Measurements from ENCODE around the gene ARID5A. TPM values are rescaled to one million over a fixed set of nuclear protein-coding genes. Genes with fewer than 3 reads are reported as not detected.
"Not testable (repeated sequence)": the region's sequence is repeated elsewhere in the genome, so short reads cannot be mapped to it uniquely, and the experiment has no call there.

Gene ARID5A
- total RNA-seq, result 10 to 100 TPM; 57.9 to 70.5 TPM

GRCh38 chr2:96536445-96537065 lies at the start of gene ARID5A:
Gene ARID5A (plus strand): TSS chr2:96536752. CDS start chr2:96536827, 75 bp downstream.
- CTCF ChIA-PET, result interaction anchor here (1.0 to 6.2 kb wide), 7 partner anchors 10 to 321 kb away, joined by 3 to 70 read pairs (median 10); partner anchors contain the start of gene ANKRD39
- Mint-ChIP-seq H3K4me1 (peaks cover 70% of the 10 kb centered on the region), H3K27ac (peak within 1 kb of the TSS; percentile 94), H3K9me3 (ENCODE audit: low read depth) (no peaks in the 10 kb centered on the region), H3K27me3 (no peaks in the 10 kb centered on the region), H3K4me3 (peak within 1 kb of the TSS; percentile 90), H3K36me3 (peaks cover 20% of the 10 kb centered on the region)
- DNase-seq (peak; percentile 95), ATAC-seq (peak; percentile 73)

GRCh38 chr2:96489261-96489660 lies 47.3 kb upstream of the ARID5A start:
- no peaks in the 10 kb centered on the region for H3K27me3 Mint-ChIP-seq
- peaks cover 31% of the 10 kb centered on the region for H3K36me3 Mint-ChIP-seq
- ATAC-seq (no peak), DNase-seq (no peak)
- CTCF ChIA-PET, result interaction anchor here (1.7 kb wide), 1 partner anchor 20 kb away, joined by 9 read pairs; no protein-coding TSS in a partner anchor
- H3K4me3 Mint-ChIP-seq, result no peak overlapping the region
- peak overlapping the region; percentile 33 for H3K27ac Mint-ChIP-seq
- peaks cover 67% of the 10 kb centered on the region for H3K4me1 Mint-ChIP-seq
- peaks cover 2% of the 10 kb centered on the region for H3K9me3 Mint-ChIP-seq (ENCODE audit: low read depth)

GRCh38 chr2:96489663-96490062 lies 46.9 kb upstream of the ARID5A start:
- CTCF ChIA-PET, result interaction anchor here (1.7 kb wide), 1 partner anchor 20 kb away, joined by 9 read pairs; no protein-coding TSS in a partner anchor
- H3K9me3 Mint-ChIP-seq (ENCODE audit: low read depth), result peaks cover 4% of the 10 kb centered on the region
- DNase-seq, result no peak
- H3K36me3 Mint-ChIP-seq, result peaks cover 34% of the 10 kb centered on the region
- no peak overlapping the region for H3K4me3 Mint-ChIP-seq
- H3K27me3 Mint-ChIP-seq, result no peaks in the 10 kb centered on the region
- ATAC-seq, result no peak
- peaks cover 67% of the 10 kb centered on the region for H3K4me1 Mint-ChIP-seq
- peak overlapping the region; percentile 45 for H3K27ac Mint-ChIP-seq

GRCh38 chr2:96491860-96492497 lies 44.6 kb upstream of the ARID5A start:
- Mint-ChIP-seq H3K27ac (peak overlapping the region; percentile 89), H3K27me3 (no peaks in the 10 kb centered on the region), H3K36me3 (peaks cover 34% of the 10 kb centered on the region), H3K4me3 (peak overlapping the region; percentile 36), H3K9me3 (ENCODE audit: low read depth) (peaks cover 12% of the 10 kb centered on the region), H3K4me1 (peaks cover 60% of the 10 kb centered on the region)
- CTCF ChIA-PET, result interaction anchor here (1.2 to 6.7 kb wide), 5 partner anchors 11 to 85 kb away, joined by 3 to 38 read pairs (median 5); no protein-coding TSS in a partner anchor
- ATAC-seq (peak; percentile 64), DNase-seq (no peak)

- no peaks in the 10 kb centered on the region for H3K27me3 Mint-ChIP-seq
- peaks cover 61% of the 10 kb centered on the region for H3K4me1 Mint-ChIP-seq
- DNase-seq (no peak), ATAC-seq (no peak)
- peaks cover 12% of the 10 kb centered on the region for H3K9me3 Mint-ChIP-seq (ENCODE audit: low read depth)
- H3K27ac Mint-ChIP-seq, result no peak overlapping the region
- H3K4me3 Mint-ChIP-seq, result no peak overlapping the region
- CTCF ChIA-PET, result interaction anchor here (0.7 to 6.7 kb wide), 6 partner anchors 12 to 86 kb away, joined by 3 to 38 read pairs (median 4); no protein-coding TSS in a partner anchor
- peaks cover 30% of the 10 kb centered on the region for H3K36me3 Mint-ChIP-seq
Measured at GRCh38 chr2:96493072-96493471, 43.5 kb upstream of the ARID5A start.

GRCh38 chr2:96494188-96494587 lies 42.4 kb upstream of the ARID5A start:
- ATAC-seq (no peak), DNase-seq (no peak)
- Mint-ChIP-seq H3K36me3 (peaks cover 26% of the 10 kb centered on the region), H3K4me1 (peaks cover 59% of the 10 kb centered on the region), H3K27me3 (no peaks in the 10 kb centered on the region), H3K9me3 (ENCODE audit: low read depth) (peaks cover 12% of the 10 kb centered on the region), H3K27ac (no peak overlapping the region), H3K4me3 (no peak overlapping the region)
- CTCF ChIA-PET, result interaction anchor here (6.7 kb wide), 1 partner anchor 14 kb away, joined by 38 read pairs; no protein-coding TSS in a partner anchor

- Mint-ChIP-seq H3K36me3 (peaks cover 24% of the 10 kb centered on the region), H3K4me1 (peaks cover 48% of the 10 kb centered on the region), H3K4me3 (no peak overlapping the region), H3K9me3 (ENCODE audit: low read depth) (peaks cover 12% of the 10 kb centered on the region), H3K27ac (no peak overlapping the region), H3K27me3 (no peaks in the 10 kb centered on the region)
- CTCF ChIA-PET, result interaction anchor here (1.4 to 6.7 kb wide), 3 partner anchors 12 to 88 kb away, joined by 4 to 38 read pairs (median 5); no protein-coding TSS in a partner anchor
- ATAC-seq (no peak), DNase-seq (no peak)
Measured at GRCh38 chr2:96495982-96496629, 40.4 kb upstream of the ARID5A start.

GRCh38 chr2:96498021-96498431 lies 38.5 kb upstream of the ARID5A start:
- Mint-ChIP-seq H3K27me3 (no peaks in the 10 kb centered on the region), H3K27ac (no peak overlapping the region), H3K4me1 (peaks cover 47% of the 10 kb centered on the region), H3K9me3 (ENCODE audit: low read depth) (peaks cover 12% of the 10 kb centered on the region), H3K4me3 (no peak overlapping the region), H3K36me3 (peaks cover 21% of the 10 kb centered on the region)
- ATAC-seq (no peak), DNase-seq (no peak)
- CTCF ChIA-PET, result interaction anchor here (1.7 to 6.7 kb wide), 2 partner anchors 10 to 90 kb away, joined by 4 to 38 read pairs; no protein-coding TSS in a partner anchor

GRCh38 chr2:96498611-96499010 lies 37.9 kb upstream of the ARID5A start:
- not testable (repeated sequence) for ATAC-seq, H3K27ac Mint-ChIP-seq, H3K27me3 Mint-ChIP-seq, DNase-seq, H3K4me3 Mint-ChIP-seq
- H3K36me3 Mint-ChIP-seq, result peaks cover 18% of the 10 kb centered on the region
- CTCF ChIA-PET, result interaction anchor here (1.7 to 6.7 kb wide), 2 partner anchors 10 to 91 kb away, joined by 4 to 38 read pairs; no protein-coding TSS in a partner anchor
- peaks cover 43% of the 10 kb centered on the region for H3K4me1 Mint-ChIP-seq
- peaks cover 12% of the 10 kb centered on the region for H3K9me3 Mint-ChIP-seq (ENCODE audit: low read depth)

- peaks cover 10% of the 10 kb centered on the region for H3K9me3 Mint-ChIP-seq (ENCODE audit: low read depth)
- CTCF ChIA-PET, result interaction anchor here (1.7 kb wide), 1 partner anchor 92 kb away, joined by 4 read pairs; no protein-coding TSS in a partner anchor
- ATAC-seq, result no peak
- DNase-seq, result peak; percentile 12
- peaks cover 12% of the 10 kb centered on the region for H3K36me3 Mint-ChIP-seq
- H3K4me3 Mint-ChIP-seq, result no peak overlapping the region
- no peaks in the 10 kb centered on the region for H3K27me3 Mint-ChIP-seq
- no peak overlapping the region for H3K27ac Mint-ChIP-seq
- peaks cover 42% of the 10 kb centered on the region for H3K4me1 Mint-ChIP-seq
Measured at GRCh38 chr2:96499061-96499960, 37.2 kb upstream of the ARID5A start.

- ATAC-seq (no peak), DNase-seq (peak; percentile 34)
- peaks cover 6% of the 10 kb centered on the region for H3K36me3 Mint-ChIP-seq
- H3K4me1 Mint-ChIP-seq, result peaks cover 47% of the 10 kb centered on the region
- no peak overlapping the region for H3K4me3 Mint-ChIP-seq
- CTCF ChIA-PET, result no interaction called here
- H3K27me3 Mint-ChIP-seq, result no peaks in the 10 kb centered on the region
- H3K27ac Mint-ChIP-seq, result no peak overlapping the region
- peaks cover 5% of the 10 kb centered on the region for H3K9me3 Mint-ChIP-seq (ENCODE audit: low read depth)
Measured at GRCh38 chr2:96500385-96501066, 36.0 kb upstream of the ARID5A start.

GRCh38 chr2:96501471-96501874 lies 35.1 kb upstream of the ARID5A start:
- no peaks in the 10 kb centered on the region for H3K9me3 Mint-ChIP-seq (ENCODE audit: low read depth)
- DNase-seq (peak; percentile 59), ATAC-seq (peak; percentile 65)
- H3K36me3 Mint-ChIP-seq, result no peaks in the 10 kb centered on the region
- peak overlapping the region; percentile 69 for H3K27ac Mint-ChIP-seq
- peaks cover 45% of the 10 kb centered on the region for H3K4me1 Mint-ChIP-seq
- CTCF ChIA-PET, result interaction anchor here (0.7 kb wide), 1 partner anchor 53 kb away, joined by 4 read pairs; no protein-coding TSS in a partner anchor
- H3K4me3 Mint-ChIP-seq, result no peak overlapping the region
- no peaks in the 10 kb centered on the region for H3K27me3 Mint-ChIP-seq
